CD14-positive monocyte (primary cell): ENCODE measurements around the gene PIGC. TPM values are rescaled to one million over a fixed set of nuclear protein-coding genes. Genes with fewer than 3 reads are reported as not detected.

Source experiments
- DNase-seq, 3 donors: peaks; one replicate each; pipeline ENCODE4 v3.0.0-alpha.2; 2011 to 2022
- H2AFZ ChIP-seq: 2 replicates; pipeline ENCODE4 v1.6.0; 2012; ENCODE audit warnings: mild to moderate bottlenecking, low read depth, low read length, inconsistent platforms; ENCODE audit not compliant: insufficient read depth, poor library complexity, severe bottlenecking
- H3K27ac ChIP-seq, 2 donors: 1 replicate in 1 of 2; 2 replicates in 1 of 2; pipeline ENCODE4 v1.5.1; 2012 to 2013; ENCODE audit warnings: low read length in 2 of 2, control low read depth in 1 of 2, inconsistent platforms in 1 of 2, low read depth in 1 of 2, mild to moderate bottlenecking in 1 of 2
- H3K27me3 ChIP-seq, 2 donors: one replicate each; pipeline versions ENCODE4 v1.6.0 to v1.6.1; 2011 to 2013; ENCODE audit warnings: low read length in 2 of 2; ENCODE audit not compliant: control insufficient read depth in 2 of 2, insufficient read depth in 2 of 2
- H3K36me3 ChIP-seq, 2 donors: replicated peaks in 1 of 2; 1 replicate in 1 of 2; 2 replicates in 1 of 2; pipeline versions ENCODE4 v1.5.1 to v1.6.1; 2012 to 2013; ENCODE audit warnings: low read length in 2 of 2, control low read depth in 1 of 2, inconsistent platforms in 1 of 2, mild to moderate bottlenecking in 1 of 2; ENCODE audit not compliant: insufficient read depth in 2 of 2, control insufficient read depth in 1 of 2
- H3K4me1 ChIP-seq, 2 donors: 1 replicate in 1 of 2; 2 replicates in 1 of 2; pipeline versions ENCODE4 v1.5.1 to v1.6.1; 2012 to 2013; ENCODE audit warnings: low read length in 2 of 2, control low read depth in 1 of 2, inconsistent platforms in 1 of 2, mild to moderate bottlenecking in 1 of 2, moderate library complexity in 1 of 2; ENCODE audit not compliant: insufficient read depth in 2 of 2, control insufficient read depth in 1 of 2
- H3K4me2 ChIP-seq: replicated peaks from 2 replicates; pipeline ENCODE3; 2012; ENCODE audit warnings: low read length, moderate library complexity, mild to moderate bottlenecking; ENCODE audit not compliant: poor library complexity, severe bottlenecking; ENCODE audit errors: extremely low read depth
- H3K4me3 ChIP-seq, 3 experiments: fragments of 200-600 bp in 1 of 3; sonication (generic) in 1 of 3; replicated peaks in 1 of 3; 1 replicate in 2 of 3; 2 replicates in 1 of 3; pipeline ENCODE4 v1.5.1; 2011 to 2013; ENCODE audit warnings: low read length in 3 of 3, mild to moderate bottlenecking in 3 of 3, control low read depth in 2 of 3, low read depth in 2 of 3, inconsistent platforms in 1 of 3, moderate library complexity in 1 of 3
- H3K79me2 ChIP-seq: 2 replicates; pipeline ENCODE4 v1.6.0; 2012; ENCODE audit warnings: mild to moderate bottlenecking, control low read depth, inconsistent platforms, low read length, moderate library complexity; ENCODE audit not compliant: insufficient read depth
- H3K9ac ChIP-seq: 2 replicates; pipeline ENCODE4 v1.6.0; 2017; ENCODE audit warnings: low read length, mild to moderate bottlenecking; ENCODE audit not compliant: insufficient read depth, poor library complexity, severe bottlenecking
- H3K9me3 ChIP-seq, 2 donors: replicated peaks in 1 of 2; 1 replicate in 1 of 2; 2 replicates in 1 of 2; pipeline versions ENCODE4 v1.5.1 to v1.6.1; 2012 to 2013; ENCODE audit warnings: low read length in 2 of 2, control low read depth in 1 of 2; ENCODE audit not compliant: control insufficient read depth in 1 of 2, insufficient read depth in 1 of 2
- H4K20me1 ChIP-seq: 2 replicates; pipeline ENCODE4 v1.6.0; 2012; ENCODE audit warnings: mild to moderate bottlenecking, low read length, control low read depth, moderate library complexity; ENCODE audit not compliant: insufficient read depth
- H3K27ac Mint-ChIP-seq, 7 donors: one replicate each; pipeline ENCODE4 v1.8.0; 2020; ENCODE audit warnings: mild to moderate bottlenecking in 7 of 7, mixed read lengths in 7 of 7, moderate library complexity in 6 of 7, inconsistent platforms in 2 of 7
- H3K27me3 Mint-ChIP-seq, 3 donors: one replicate each; pipeline ENCODE4 v1.8.0; 2021 to 2022; ENCODE audit warnings: low read depth in 3 of 3, mild to moderate bottlenecking in 3 of 3, mixed read lengths in 3 of 3, moderate library complexity in 3 of 3, inconsistent platforms in 1 of 3
- H3K36me3 Mint-ChIP-seq, 2 donors: one replicate each; pipeline ENCODE4 v1.8.0; 2020; ENCODE audit warnings: mixed read lengths in 2 of 2, inconsistent platforms in 1 of 2, mild to moderate bottlenecking in 1 of 2
- H3K4me1 Mint-ChIP-seq: one replicate; pipeline ENCODE4 v1.8.0; 2020; ENCODE audit warnings: mild to moderate bottlenecking, mixed read lengths
- H3K4me3 Mint-ChIP-seq, 2 donors: one replicate each; pipeline ENCODE4 v1.8.0; 2020; ENCODE audit warnings: mild to moderate bottlenecking in 2 of 2, mixed read lengths in 2 of 2, moderate library complexity in 1 of 2
- H3K9me3 Mint-ChIP-seq, 7 donors: one replicate each; pipeline ENCODE4 v1.8.0; 2020 to 2022; ENCODE audit warnings: mixed read lengths in 7 of 7, mild to moderate bottlenecking in 6 of 7, moderate library complexity in 6 of 7, inconsistent platforms in 2 of 7
- WGBS: methylation state at CpG from one replicate; pipeline ENCODE4 v1.1.5; 2013; ENCODE audit warnings: missing lambda C conversion rate; ENCODE audit not compliant: insufficient coverage; 5-methylcytosine and 5-hydroxymethylcytosine counted together
- intact Hi-C, 2 donors: fragments of 100-400 bp; cut with micrococcal nuclease; formaldehyde crosslinking; loops; one replicate each; pipeline versions ENCODE4 v1.15.0 to v1.15.1; 2023
- polyA plus RNA-seq, 3 donors: library from polyadenylated mRNA; depleted of rRNA in 1 of 3; unstranded in 2 of 3; stranded (reverse) in 1 of 3; fragments of 300-500 nt in 2 of 3; fragments of >200 nt in 1 of 3; fragmentation: Illumina TruSeq in 2 of 3; gene quantifications; 1 replicate in 2 of 3; 2 replicates in 1 of 3; pipeline ENCODE4 v1.2.3, GENCODE V29; 2012 to 2021
- TF ChIP-seq, protein P1 (sequence below): fragments of 200-600 bp; IDR thresholded peaks from one replicate; pipeline ENCODE4 v1.8.0; 2022; ENCODE audit warnings: antibody characterized with exemption, mild to moderate bottlenecking

The PIGC gene
- polyA plus RNA-seq, 3 donors, result 11.5 to 61.5 (median 51.1) TPM

DNA sequence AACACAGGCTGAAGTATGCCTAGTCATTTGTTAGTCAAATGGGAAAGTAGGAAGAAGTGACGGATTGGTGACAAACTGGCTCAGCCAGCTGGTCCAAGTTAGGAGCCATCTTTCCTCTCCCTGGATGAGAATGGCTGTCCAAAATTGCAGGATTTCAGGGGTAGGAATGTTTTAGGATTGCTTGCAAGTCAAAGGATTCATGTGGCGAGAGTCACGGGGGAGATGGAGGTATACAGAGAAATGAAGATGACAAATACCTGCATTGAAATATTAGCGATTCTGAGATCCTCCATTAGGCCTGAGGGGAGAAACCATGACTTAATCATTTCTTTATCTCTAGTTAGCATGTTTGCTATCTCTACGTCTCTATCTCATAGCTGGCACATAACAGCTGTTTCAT lies 41.8 kb upstream of the PIGC start:
- peaks cover 7 to 14% of the 10 kb centered on the region in 2 donors for H3K4me1 ChIP-seq
- Mint-ChIP-seq H3K9me3 (peaks cover 0 to 3% (median 2%) of the 10 kb centered on the region in 7 donors), H3K27me3 (peaks cover 0 to 1% (median 0%) of the 10 kb centered on the region in 3 donors), H3K4me3 (no peak overlapping the region), H3K27ac (no peak overlapping the region), H3K36me3 (no peaks in the 10 kb centered on the region), H3K4me1 (peaks cover 26% of the 10 kb centered on the region)
- TF ChIP-seq, protein P1, sequence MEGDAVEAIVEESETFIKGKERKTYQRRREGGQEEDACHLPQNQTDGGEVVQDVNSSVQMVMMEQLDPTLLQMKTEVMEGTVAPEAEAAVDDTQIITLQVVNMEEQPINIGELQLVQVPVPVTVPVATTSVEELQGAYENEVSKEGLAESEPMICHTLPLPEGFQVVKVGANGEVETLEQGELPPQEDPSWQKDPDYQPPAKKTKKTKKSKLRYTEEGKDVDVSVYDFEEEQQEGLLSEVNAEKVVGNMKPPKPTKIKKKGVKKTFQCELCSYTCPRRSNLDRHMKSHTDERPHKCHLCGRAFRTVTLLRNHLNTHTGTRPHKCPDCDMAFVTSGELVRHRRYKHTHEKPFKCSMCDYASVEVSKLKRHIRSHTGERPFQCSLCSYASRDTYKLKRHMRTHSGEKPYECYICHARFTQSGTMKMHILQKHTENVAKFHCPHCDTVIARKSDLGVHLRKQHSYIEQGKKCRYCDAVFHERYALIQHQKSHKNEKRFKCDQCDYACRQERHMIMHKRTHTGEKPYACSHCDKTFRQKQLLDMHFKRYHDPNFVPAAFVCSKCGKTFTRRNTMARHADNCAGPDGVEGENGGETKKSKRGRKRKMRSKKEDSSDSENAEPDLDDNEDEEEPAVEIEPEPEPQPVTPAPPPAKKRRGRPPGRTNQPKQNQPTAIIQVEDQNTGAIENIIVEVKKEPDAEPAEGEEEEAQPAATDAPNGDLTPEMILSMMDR, result no peak
- H3K4me2 ChIP-seq, result no peak overlapping the region
- no peak overlapping the region for H2AFZ ChIP-seq
- H3K27me3 ChIP-seq, result no peaks in the 10 kb centered on the region
- no peaks in the 10 kb centered on the region for H3K79me2 ChIP-seq
- no peaks in the 10 kb centered on the region for H4K20me1 ChIP-seq
- DNase-seq, result no peak
- WGBS, result 50% methylated on average over 2 of the region's 5 CpGs
- no peak overlapping the region for H3K9ac ChIP-seq
- H3K4me3 ChIP-seq, result no peak overlapping the region
- peaks cover 0 to 4% of the 10 kb centered on the region in 2 donors for H3K9me3 ChIP-seq
- H3K36me3 ChIP-seq, result no peaks in the 10 kb centered on the region
- intact Hi-C loops, result no loop called here
- no peak overlapping the region for H3K27ac ChIP-seq

DNA sequence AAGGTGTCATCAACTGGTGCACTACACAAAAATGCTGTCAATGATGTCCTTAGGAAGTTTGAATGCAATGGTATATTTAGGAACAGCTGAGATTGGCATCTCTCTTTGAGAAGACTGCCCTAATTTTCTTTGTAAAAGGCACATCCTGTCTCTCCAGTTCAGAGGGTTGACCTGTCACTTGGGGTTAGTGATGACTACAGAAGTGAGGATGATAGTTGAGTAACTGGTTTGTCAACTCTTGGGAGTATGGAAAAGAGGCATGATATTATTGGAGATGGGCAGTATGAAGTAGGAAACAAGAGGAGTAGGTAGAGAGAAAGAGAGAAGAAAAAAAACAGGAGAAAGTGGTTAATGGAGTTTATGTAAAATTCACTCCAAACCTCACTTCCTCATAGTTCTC lies 40.4 kb upstream of the PIGC start:
- Mint-ChIP-seq H3K27me3 (peaks cover 0 to 1% (median 0%) of the 10 kb centered on the region in 3 donors), H3K4me1 (peaks cover 20% of the 10 kb centered on the region), H3K9me3 (peaks cover 0 to 5% (median 2%) of the 10 kb centered on the region in 7 donors), H3K27ac (peak overlapping the region in 1 of 7 donors; percentile 12), H3K36me3 (no peaks in the 10 kb centered on the region), H3K4me3 (no peak overlapping the region)
- Histone ChIP-seq H3K79me2 (no peaks in the 10 kb centered on the region), H2AFZ (peak overlapping the region; percentile 43), H4K20me1 (no peaks in the 10 kb centered on the region), H3K27me3 (no peaks in the 10 kb centered on the region), H3K9ac (no peak overlapping the region), H3K4me1 (peaks cover 7 to 14% of the 10 kb centered on the region in 2 donors), H3K9me3 (peaks cover 0 to 4% of the 10 kb centered on the region in 2 donors), H3K27ac (no peak overlapping the region), H3K36me3 (no peaks in the 10 kb centered on the region), H3K4me2 (no peak overlapping the region), H3K4me3 (no peak overlapping the region)
- TF ChIP-seq, protein P1, result no peak
- intact Hi-C loops, result no loop called here
- DNase-seq, result no peak
